Parathyroid adenoma (tissue), 2 donors: Measurements from ENCODE around the gene HAP1.
"Not testable (repeated sequence)": the region's sequence is repeated elsewhere in the genome, so short reads cannot be mapped to it uniquely, and the experiment has no call there.

Experiments used
- H2AFZ ChIP-seq: fragments of 300-600 bp; sonication (generic); one replicate; pipeline ENCODE4 v1.7.0; 2017; ENCODE audit warnings: antibody characterized with exemption, mild to moderate bottlenecking
- H3K27ac ChIP-seq: fragments of 300-600 bp; sonication (generic); one replicate; pipeline ENCODE4 v1.7.0; 2017
- H3K27me3 ChIP-seq: fragments of 300-600 bp; sonication (generic); one replicate; pipeline ENCODE4 v1.7.0; 2017; ENCODE audit warnings: low read length; ENCODE audit not compliant: control insufficient read depth, insufficient read depth
- H3K36me3 ChIP-seq: fragments of 300-600 bp; sonication (generic); one replicate; pipeline ENCODE4 v1.7.0; 2017; ENCODE audit warnings: low read length; ENCODE audit not compliant: control insufficient read depth, insufficient read depth
- H3K4me1 ChIP-seq: fragments of 300-600 bp; sonication (generic); one replicate; pipeline ENCODE4 v1.7.0; 2017; ENCODE audit warnings: control low read depth
- H3K4me2 ChIP-seq: fragments of 300-600 bp; sonication (generic); one replicate; pipeline ENCODE4 v1.7.0; 2017; ENCODE audit warnings: low read length
- H3K4me3 ChIP-seq: fragments of 300-600 bp; sonication (generic); one replicate; pipeline ENCODE4 v1.7.0; 2017; ENCODE audit warnings: low read depth, low read length
- H3K79me2 ChIP-seq: fragments of 300-600 bp; sonication (generic); one replicate; pipeline ENCODE4 v1.7.0; 2017; ENCODE audit warnings: control low read depth
- H3K9ac ChIP-seq: fragments of 300-600 bp; sonication (generic); one replicate; pipeline ENCODE4 v1.7.0; 2017; ENCODE audit warnings: mild to moderate bottlenecking
- H3K9me3 ChIP-seq: fragments of 300-600 bp; sonication (generic); one replicate; pipeline ENCODE4 v1.7.0; 2017; ENCODE audit warnings: low read length; ENCODE audit not compliant: control insufficient read depth
- CTCF ChIP-seq: fragments of 300-600 bp; sonication (generic); IDR thresholded peaks from one replicate; pipeline ENCODE4 v1.7.0; 2017; ENCODE audit warnings: antibody characterized with exemption, mild to moderate bottlenecking
- donor health status: primary hyperparathyroidism.

The HAP1 gene

GRCh38 chr17:41777574-41778188, 43.2 kb upstream of the HAP1 start:
- no peaks in the 10 kb centered on the region for H3K27me3 ChIP-seq
- H3K27ac ChIP-seq, result peak overlapping the region; percentile 75
- H3K79me2 ChIP-seq, result peaks cover 33% of the 10 kb centered on the region
- no peak overlapping the region for H3K9ac ChIP-seq
- H3K4me3 ChIP-seq, result no peak overlapping the region
- H3K9me3 ChIP-seq, result no peaks in the 10 kb centered on the region
- H3K36me3 ChIP-seq, result no peaks in the 10 kb centered on the region
- H3K4me2 ChIP-seq, result no peak overlapping the region
- TF ChIP-seq CTCF, result no peak
- no peak overlapping the region for H2AFZ ChIP-seq
- H3K4me1 ChIP-seq, result peaks cover 3% of the 10 kb centered on the region

DNA sequence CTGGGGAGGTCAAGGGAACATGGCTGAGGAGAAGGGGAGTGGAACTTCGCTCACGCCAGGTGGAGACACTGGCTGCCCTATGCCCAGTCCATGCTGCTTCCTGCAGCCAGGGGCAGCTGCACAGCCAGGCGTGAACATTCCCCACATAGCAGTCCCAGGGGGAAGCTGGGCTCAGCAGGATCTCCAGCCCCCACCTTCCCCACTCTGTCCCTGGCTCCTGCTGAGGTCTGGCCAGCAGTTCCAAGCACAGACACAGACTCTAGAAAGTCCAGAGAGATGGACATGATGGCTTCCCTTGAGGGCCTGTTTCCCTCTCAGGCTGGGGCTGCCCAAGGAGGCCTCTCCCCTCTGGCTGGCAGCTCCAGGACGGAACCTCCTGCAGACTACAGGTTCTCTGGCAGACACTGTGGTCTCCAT, 42.7 kb upstream of the HAP1 start:
- Histone ChIP-seq H3K4me1 (peaks cover 7% of the 10 kb centered on the region), H2AFZ (no peak overlapping the region), H3K36me3 (no peaks in the 10 kb centered on the region), H3K79me2 (peaks cover 31% of the 10 kb centered on the region), H3K9me3 (no peaks in the 10 kb centered on the region), H3K9ac (no peak overlapping the region), H3K4me2 (no peak overlapping the region), H3K4me3 (no peak overlapping the region), H3K27me3 (no peaks in the 10 kb centered on the region), H3K27ac (peak overlapping the region; percentile 75)
- no peak for TF ChIP-seq CTCF

GRCh38 chr17:41776262-41776900, 41.9 kb upstream of the HAP1 start:
- H3K79me2 ChIP-seq, result peaks cover 27% of the 10 kb centered on the region
- H3K27ac ChIP-seq, H3K27me3 ChIP-seq, H3K4me2 ChIP-seq, H3K9ac ChIP-seq, H3K36me3 ChIP-seq, H3K9me3 ChIP-seq, H3K4me1 ChIP-seq, H3K4me3 ChIP-seq, H2AFZ ChIP-seq: not testable (repeated sequence)

DNA sequence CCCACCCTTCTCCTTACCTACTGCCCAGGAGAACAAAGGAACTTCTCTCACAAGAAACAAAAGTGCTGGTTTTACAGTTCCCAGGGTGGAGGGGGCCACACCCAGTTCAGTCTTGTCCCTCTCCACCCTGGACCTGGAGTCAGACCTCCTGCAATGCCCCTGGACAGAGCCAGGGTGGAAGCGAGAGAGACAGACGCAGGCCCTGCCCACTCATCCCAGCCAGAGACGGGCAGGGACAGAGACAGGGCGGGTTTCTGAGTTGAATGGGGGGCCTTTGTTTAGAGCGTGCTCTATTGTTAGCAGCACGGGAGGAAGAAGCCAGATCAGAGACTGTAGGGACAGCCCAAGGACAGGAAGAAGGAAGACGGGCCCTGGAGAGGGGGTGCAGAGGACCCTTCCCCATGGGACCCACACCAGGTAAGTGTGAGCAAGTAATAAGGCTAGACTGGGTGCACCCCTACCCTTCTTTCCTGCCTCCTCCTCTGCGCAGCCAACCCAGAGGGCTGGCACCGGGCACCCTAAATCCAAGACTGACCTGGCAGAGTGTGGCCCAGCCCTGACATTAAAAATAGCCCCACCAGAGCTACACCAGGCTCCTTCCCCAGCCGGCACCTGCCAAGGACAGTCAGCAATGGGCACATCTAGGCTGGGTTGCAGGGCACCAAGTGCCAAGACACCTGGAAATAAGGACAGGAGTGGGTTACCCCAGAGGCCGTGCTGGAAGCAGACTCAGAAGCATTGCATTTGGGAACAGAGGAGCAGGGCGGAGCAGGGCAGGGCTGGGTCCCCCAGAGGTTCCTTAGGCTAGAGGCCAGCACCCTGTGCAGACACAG, 41.2 kb upstream of the HAP1 start:
- H3K27ac ChIP-seq, result no peak overlapping the region
- H2AFZ ChIP-seq, result no peak overlapping the region
- H3K9ac ChIP-seq, result no peak overlapping the region
- H3K9me3 ChIP-seq, result no peaks in the 10 kb centered on the region
- H3K4me2 ChIP-seq, result no peak overlapping the region
- no peak overlapping the region for H3K4me3 ChIP-seq
- H3K79me2 ChIP-seq, result peaks cover 30% of the 10 kb centered on the region
- no peaks in the 10 kb centered on the region for H3K27me3 ChIP-seq
- no peaks in the 10 kb centered on the region for H3K36me3 ChIP-seq
- no peak for TF ChIP-seq CTCF
- peaks cover 7% of the 10 kb centered on the region for H3K4me1 ChIP-seq

- Histone ChIP-seq H3K27ac (no peak overlapping the region), H2AFZ (no peak overlapping the region), H3K79me2 (peaks cover 27% of the 10 kb centered on the region), H3K9me3 (no peaks in the 10 kb centered on the region), H3K9ac (no peak overlapping the region), H3K36me3 (no peaks in the 10 kb centered on the region), H3K4me2 (no peak overlapping the region), H3K4me1 (peaks cover 7% of the 10 kb centered on the region), H3K4me3 (no peak overlapping the region), H3K27me3 (no peaks in the 10 kb centered on the region)
- no peak for TF ChIP-seq CTCF
These were observed 39.3 kb upstream of the HAP1 start for GRCh38 chr17:41773731-41774193.
